Measurements from ENCODE around the gene MAN1C1. TPM values are rescaled to one million over a fixed set of nuclear protein-coding genes. Genes with fewer than 3 reads are reported as not detected.

MAN1C1 gene
- total and polyA plus RNA-seq, 4 donors = 2.8 to 32.2 (median 14.5) TPM

DNA sequence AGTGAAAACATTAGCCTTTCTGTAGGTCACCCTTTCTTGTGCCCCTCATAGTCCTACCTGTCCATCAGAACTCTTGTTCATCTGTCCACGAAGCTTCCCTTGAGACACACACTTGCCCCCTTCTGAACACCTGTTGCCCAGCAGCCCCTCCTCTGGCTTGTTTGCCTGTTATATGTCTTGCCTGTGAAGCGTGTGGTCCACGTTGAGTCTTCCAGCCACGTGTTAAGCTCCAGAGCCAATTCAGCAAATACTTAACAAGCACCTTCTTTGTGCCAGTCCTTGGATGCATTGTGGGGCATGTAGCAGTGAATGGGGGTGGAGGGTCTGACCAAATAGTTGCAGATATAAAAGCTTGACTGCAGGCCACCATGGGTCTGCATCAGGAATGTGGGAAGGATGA is 66.6 kb downstream of the MAN1C1 start:
- intact Hi-C loops (cut with DNase I) = loop anchor here in 1 of 2 donors (10.0 kb wide), 1 partner anchor 48 kb away; no protein-coding TSS in a partner anchor
- H3K27me3 ChIP-seq (ENCODE audit: control insufficient read depth in 1 of 2, insufficient read depth in 2 of 2, low read length in 1 of 2) = no peaks in the 10 kb centered on the region
- no peak for ATAC-seq (ENCODE audit: low FRiP score)
- no peak overlapping the region for H3K4me3 ChIP-seq (ENCODE audit: low read length in 2 of 2)
- no peaks in the 10 kb centered on the region for H3K9me3 ChIP-seq (ENCODE audit: control insufficient read depth, low read length)
- H3K36me3 ChIP-seq (ENCODE audit: control insufficient read depth in 1 of 2, insufficient read depth in 2 of 2, low read length in 1 of 2) = no peaks in the 10 kb centered on the region
- no peak overlapping the region for H3K27ac ChIP-seq (ENCODE audit: low read depth in 1 of 2, low read length in 2 of 2)
- no peaks in the 10 kb centered on the region for H3K4me1 ChIP-seq (ENCODE audit: control insufficient read depth in 1 of 2, insufficient read depth in 2 of 2, low read length in 2 of 2)
- WGBS, 2 donors = 71 to 79% methylated on average over 4 of the region's 4 CpGs
- no peak for DNase-seq

DNA sequence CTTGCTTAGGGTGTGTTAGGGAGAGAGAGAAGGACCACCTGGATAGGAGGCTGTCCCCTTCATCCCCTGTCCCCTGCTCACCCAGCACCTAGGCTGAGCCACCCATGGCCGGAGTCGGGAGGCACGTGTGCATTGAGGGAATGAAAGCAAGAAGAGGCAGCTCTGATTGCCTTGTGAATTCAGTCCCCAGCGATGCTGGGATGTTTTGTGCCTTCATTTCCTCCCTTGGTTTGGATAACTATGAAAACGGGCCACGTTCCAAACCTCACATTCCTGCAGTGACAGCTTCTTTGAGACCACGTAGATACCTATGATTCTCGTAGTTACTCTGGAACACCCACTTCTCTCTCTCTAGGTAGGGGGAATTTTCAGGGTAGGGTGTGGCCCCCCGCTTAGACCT is 67.1 kb downstream of the MAN1C1 start:
- no peaks in the 10 kb centered on the region for H3K36me3 ChIP-seq (ENCODE audit: control insufficient read depth in 1 of 2, insufficient read depth in 2 of 2, low read length in 1 of 2)

GRCh38 chr1:25684216-25684965 is 67.8 kb downstream of the MAN1C1 start:
- H3K27me3 ChIP-seq (ENCODE audit: control insufficient read depth in 1 of 2, insufficient read depth in 2 of 2, low read length in 1 of 2) = no peaks in the 10 kb centered on the region
- no peak for ATAC-seq (ENCODE audit: low FRiP score)
- WGBS, 2 donors = 82 to 83% methylated on average over 13 of the region's 13 CpGs
- H3K4me3 ChIP-seq (ENCODE audit: low read length in 2 of 2) = no peak overlapping the region
- peak in 1 of 2 donors; percentile 76 for DNase-seq
- no peaks in the 10 kb centered on the region for H3K4me1 ChIP-seq (ENCODE audit: control insufficient read depth in 1 of 2, insufficient read depth in 2 of 2, low read length in 2 of 2)
- H3K27ac ChIP-seq (ENCODE audit: low read depth in 1 of 2, low read length in 2 of 2) = no peak overlapping the region
- H3K9me3 ChIP-seq (ENCODE audit: control insufficient read depth, low read length) = no peaks in the 10 kb centered on the region
- intact Hi-C loops (cut with DNase I) = loop anchor here in 1 of 2 donors (10.0 kb wide), 1 partner anchor 50 kb away; no protein-coding TSS in a partner anchor
- H3K36me3 ChIP-seq (ENCODE audit: control insufficient read depth in 1 of 2, insufficient read depth in 2 of 2, low read length in 1 of 2) = no peaks in the 10 kb centered on the region

More for the DNA sequence above, 67.1 kb downstream of the MAN1C1 start:
- H3K27ac ChIP-seq (ENCODE audit: low read depth in 1 of 2, low read length in 2 of 2) = no peak overlapping the region
- no peak overlapping the region for H3K4me3 ChIP-seq (ENCODE audit: low read length in 2 of 2)
- no peaks in the 10 kb centered on the region for H3K4me1 ChIP-seq (ENCODE audit: control insufficient read depth in 1 of 2, insufficient read depth in 2 of 2, low read length in 2 of 2)
- intact Hi-C loops (cut with DNase I) = loop anchor here in 1 of 2 donors (10.0 kb wide), 1 partner anchor 49 kb away; no protein-coding TSS in a partner anchor
- DNase-seq (peak in 1 of 2 donors; percentile 30), ATAC-seq (ENCODE audit: low FRiP score) (peak; percentile 13)
- H3K9me3 ChIP-seq (ENCODE audit: control insufficient read depth, low read length) = no peaks in the 10 kb centered on the region
- 35 to 48% methylated on average over 9 of the region's 9 CpGs for WGBS, 2 donors
- H3K27me3 ChIP-seq (ENCODE audit: control insufficient read depth in 1 of 2, insufficient read depth in 2 of 2, low read length in 1 of 2) = no peaks in the 10 kb centered on the region

DNA sequence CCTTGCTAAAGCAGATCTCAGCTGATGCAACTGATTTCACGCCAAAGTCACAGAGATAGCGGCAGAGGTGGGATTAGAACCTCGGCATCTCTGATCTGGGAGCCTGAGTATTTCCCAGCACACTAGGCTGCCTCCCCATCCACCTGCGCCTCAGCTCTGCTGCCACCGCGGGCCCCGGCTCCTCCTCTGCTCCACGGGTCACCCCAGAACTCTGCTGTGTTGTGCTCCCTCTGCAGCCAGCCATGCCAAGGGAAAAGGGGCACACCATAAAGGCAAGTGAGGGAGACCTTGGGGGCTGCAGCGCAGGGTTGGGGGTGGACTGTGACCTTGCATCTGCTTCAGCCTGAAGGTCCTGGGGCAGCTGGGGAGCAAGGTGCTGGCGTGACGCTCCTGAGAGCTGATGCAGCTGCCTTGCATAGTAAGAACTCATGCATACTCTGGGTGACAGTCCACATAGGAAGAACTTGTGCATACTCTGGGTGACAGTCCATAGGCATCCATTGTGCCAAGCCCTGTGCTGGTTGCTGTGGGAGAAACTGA is 68.7 kb downstream of the MAN1C1 start:
- H3K4me1 ChIP-seq (ENCODE audit: control insufficient read depth in 1 of 2, insufficient read depth in 2 of 2, low read length in 2 of 2) = no peaks in the 10 kb centered on the region
- no peak overlapping the region for H3K27ac ChIP-seq (ENCODE audit: low read depth in 1 of 2, low read length in 2 of 2)
- no peaks in the 10 kb centered on the region for H3K36me3 ChIP-seq (ENCODE audit: control insufficient read depth in 1 of 2, insufficient read depth in 2 of 2, low read length in 1 of 2)
- WGBS, 2 donors = 96 to 97% methylated on average over 11 of the region's 11 CpGs
- H3K27me3 ChIP-seq (ENCODE audit: control insufficient read depth in 1 of 2, insufficient read depth in 2 of 2, low read length in 1 of 2) = no peaks in the 10 kb centered on the region
- intact Hi-C loops (cut with DNase I) = loop anchor here in 1 of 2 donors (5.0 to 10.0 kb wide), 2 partner anchors 50 to 112 kb away; no protein-coding TSS in a partner anchor
- peak in 1 of 2 donors; percentile 73 for DNase-seq
- no peaks in the 10 kb centered on the region for H3K9me3 ChIP-seq (ENCODE audit: control insufficient read depth, low read length)
- ATAC-seq (ENCODE audit: low FRiP score) = no peak
- H3K4me3 ChIP-seq (ENCODE audit: low read length in 2 of 2) = no peak overlapping the region

GRCh38 chr1:25685938-25686665 is 69.5 kb downstream of the MAN1C1 start:
- intact Hi-C loops (cut with DNase I) = loop anchor here in 1 of 2 donors (5.0 to 10.0 kb wide), 2 partner anchors 51 to 111 kb away; no protein-coding TSS in a partner anchor
- H3K36me3 ChIP-seq (ENCODE audit: control insufficient read depth in 1 of 2, insufficient read depth in 2 of 2, low read length in 1 of 2) = no peaks in the 10 kb centered on the region
- H3K4me1 ChIP-seq (ENCODE audit: control insufficient read depth in 1 of 2, insufficient read depth in 2 of 2, low read length in 2 of 2) = no peaks in the 10 kb centered on the region
- ATAC-seq (ENCODE audit: low FRiP score) = no peak
- WGBS, 2 donors = 92% methylated on average over 19 of the region's 19 CpGs
- H3K4me3 ChIP-seq (ENCODE audit: low read length in 2 of 2) = no peak overlapping the region
- no peaks in the 10 kb centered on the region for H3K27me3 ChIP-seq (ENCODE audit: control insufficient read depth in 1 of 2, insufficient read depth in 2 of 2, low read length in 1 of 2)
- H3K9me3 ChIP-seq (ENCODE audit: control insufficient read depth, low read length) = no peaks in the 10 kb centered on the region
- no peak overlapping the region for H3K27ac ChIP-seq (ENCODE audit: low read depth in 1 of 2, low read length in 2 of 2)
- DNase-seq = peak in 1 of 2 donors; percentile 81

DNA sequence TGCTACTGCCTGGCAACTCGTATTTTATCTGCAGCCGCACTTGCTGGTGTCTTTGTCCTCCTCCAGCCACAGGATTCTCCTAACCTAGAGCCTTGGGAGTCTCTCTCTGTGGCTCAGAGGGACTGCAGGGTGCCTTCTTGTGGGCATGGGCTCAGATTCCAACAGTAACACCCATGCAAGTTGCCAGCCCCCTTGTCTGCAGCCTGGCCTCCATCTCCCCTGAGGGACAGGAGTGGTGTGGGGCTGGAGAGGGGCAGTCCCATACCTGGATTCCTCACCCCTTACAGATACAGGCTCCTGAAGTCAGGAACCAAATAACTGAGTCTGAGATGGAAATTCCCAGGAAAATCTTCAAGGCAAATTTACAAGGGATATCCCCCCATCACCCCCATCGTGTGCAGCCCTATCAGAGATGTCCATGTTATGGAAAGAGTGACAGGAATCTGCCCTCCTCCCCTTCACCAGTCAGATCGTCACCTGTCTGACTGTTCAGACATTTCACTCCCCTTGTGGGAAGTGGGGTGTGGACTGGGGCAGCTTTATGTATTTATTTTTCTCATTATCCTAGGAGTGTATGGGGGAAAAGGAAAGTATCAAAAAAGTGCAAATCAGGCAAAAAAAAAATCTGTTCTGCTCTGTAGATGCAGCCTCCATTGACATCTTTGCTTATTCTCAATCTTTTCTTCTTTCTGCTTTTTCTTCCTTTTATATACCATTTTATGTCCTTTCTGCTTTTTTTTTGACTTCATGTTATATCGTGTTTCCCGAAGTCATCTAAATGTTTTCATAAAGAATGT is 70.8 kb downstream of the MAN1C1 start:
- Histone ChIP-seq H3K4me1 (ENCODE audit: control insufficient read depth in 1 of 2, insufficient read depth in 2 of 2, low read length in 2 of 2) (no peaks in the 10 kb centered on the region), H3K4me3 (ENCODE audit: low read length in 2 of 2) (no peak overlapping the region), H3K27me3 (ENCODE audit: control insufficient read depth in 1 of 2, insufficient read depth in 2 of 2, low read length in 1 of 2) (no peaks in the 10 kb centered on the region), H3K9me3 (ENCODE audit: control insufficient read depth, low read length) (no peaks in the 10 kb centered on the region), H3K27ac (ENCODE audit: low read depth in 1 of 2, low read length in 2 of 2) (no peak overlapping the region), H3K36me3 (ENCODE audit: control insufficient read depth in 1 of 2, insufficient read depth in 2 of 2, low read length in 1 of 2) (no peaks in the 10 kb centered on the region)
- intact Hi-C loops (cut with DNase I) = loop anchor here in 1 of 2 donors (5.0 to 10.0 kb wide), 2 partner anchors 53 to 110 kb away; no protein-coding TSS in a partner anchor
- ATAC-seq (ENCODE audit: low FRiP score) (no peak), DNase-seq (no peak)
- 94 to 96% methylated on average over 6 of the region's 6 CpGs for WGBS, 2 donors

DNA sequence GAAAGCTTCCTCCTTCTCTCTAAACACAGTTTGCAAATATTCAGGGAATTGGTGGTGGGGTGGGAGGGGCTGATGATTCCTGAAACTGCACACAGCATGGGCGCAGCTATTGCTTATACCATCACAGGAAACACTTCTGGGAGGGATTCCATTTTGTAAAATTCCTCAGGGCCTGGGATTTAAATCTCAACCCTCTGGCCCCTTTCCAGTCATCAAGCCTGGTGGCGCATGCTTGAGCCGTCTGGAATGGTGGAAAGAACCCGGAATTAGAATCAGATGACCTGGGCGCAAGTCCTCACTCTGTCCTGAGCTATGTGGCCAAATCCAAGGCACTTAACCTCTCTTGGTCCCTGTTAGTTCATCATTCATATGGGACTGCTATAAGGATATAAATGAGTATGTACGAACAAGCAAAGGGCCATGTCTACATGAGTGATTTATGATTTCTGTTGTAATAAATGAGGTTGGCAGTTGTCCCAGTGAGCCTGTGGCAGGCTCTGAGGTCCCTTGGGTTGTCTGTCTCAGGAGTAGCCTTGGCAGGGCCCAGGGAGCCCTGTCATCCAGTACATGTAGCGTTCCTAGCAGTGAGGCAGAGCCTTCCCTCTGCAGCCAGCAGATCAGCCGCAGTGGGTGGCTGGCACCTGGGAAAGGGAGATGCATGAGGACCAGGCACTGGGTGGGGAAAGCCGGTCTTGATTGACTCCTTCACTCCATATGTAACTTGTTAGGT is 72.0 kb downstream of the MAN1C1 start:
- whole genome bisulfite sequencing, 2 donors = 11 to 14% methylated on average over 9 of the region's 9 CpGs
- peak; percentile 76 to 84 for DNase-seq
- ATAC-seq (ENCODE audit: low FRiP score) = peak; percentile 64
- Histone ChIP-seq H3K27me3 (ENCODE audit: control insufficient read depth in 1 of 2, insufficient read depth in 2 of 2, low read length in 1 of 2) (no peaks in the 10 kb centered on the region), H3K36me3 (ENCODE audit: control insufficient read depth in 1 of 2, insufficient read depth in 2 of 2, low read length in 1 of 2) (no peaks in the 10 kb centered on the region), H3K27ac (ENCODE audit: low read depth in 1 of 2, low read length in 2 of 2) (peak overlapping the region in 1 of 2 donors; percentile 85), H3K9me3 (ENCODE audit: control insufficient read depth, low read length) (no peaks in the 10 kb centered on the region), H3K4me3 (ENCODE audit: low read length in 2 of 2) (no peak overlapping the region), H3K4me1 (ENCODE audit: control insufficient read depth in 1 of 2, insufficient read depth in 2 of 2, low read length in 2 of 2) (no peaks in the 10 kb centered on the region)
- intact Hi-C loops (cut with DNase I) = loop anchor here in 1 of 2 donors (5.0 to 10.0 kb wide), 2 partner anchors 54 to 109 kb away; no protein-coding TSS in a partner anchor

Measured in aorta (tissue), 5 donors.